Mesendoderm (in vitro differentiated cells): ENCODE results near the gene SLC22A7.

ENCODE experiments used
- DNase-seq: peaks from one replicate; pipeline ENCODE4 v3.0.0; 2013
- H2AK5ac ChIP-seq: 2 replicates; pipeline ENCODE4 v1.6.1; 2013; ENCODE audit warnings: low read length, inconsistent platforms
- H2BK120ac ChIP-seq: 2 replicates; pipeline ENCODE4 v1.6.1; 2013; ENCODE audit warnings: low read depth, mild to moderate bottlenecking, low read length, moderate library complexity, mixed read lengths
- H2BK15ac ChIP-seq: replicated peaks from 2 replicates; pipeline ENCODE4 v1.6.1; 2013; ENCODE audit warnings: low read depth, mild to moderate bottlenecking, moderate library complexity
- H2BK5ac ChIP-seq: 2 replicates; pipeline ENCODE4 v1.6.1; 2013; ENCODE audit warnings: low read length, inconsistent platforms
- H3K18ac ChIP-seq: 2 replicates; pipeline ENCODE4 v1.6.1; 2013; ENCODE audit warnings: mild to moderate bottlenecking, low read length, mixed read lengths
- H3K23ac ChIP-seq: one replicate; pipeline ENCODE4 v1.6.1; 2013; ENCODE audit warnings: low read length
- H3K27ac ChIP-seq: 2 replicates; pipeline ENCODE4 v1.5.1; 2013; ENCODE audit warnings: low read depth, mild to moderate bottlenecking, inconsistent platforms, low read length, moderate library complexity
- H3K27me3 ChIP-seq: 2 replicates; pipeline ENCODE4 v1.6.1; 2013; ENCODE audit warnings: low read length, control low read depth, mild to moderate bottlenecking, inconsistent platforms; ENCODE audit not compliant: insufficient read depth, poor library complexity
- H3K36me3 ChIP-seq: 2 replicates; pipeline ENCODE4 v1.6.1; 2013; ENCODE audit warnings: low read length, inconsistent platforms; ENCODE audit not compliant: control insufficient read depth, insufficient read depth
- H3K4ac ChIP-seq: one replicate; pipeline ENCODE4 v1.6.1; 2013; ENCODE audit warnings: low read depth, mild to moderate bottlenecking, low read length, moderate library complexity
- H3K4me1 ChIP-seq: 2 replicates; pipeline ENCODE4 v1.6.1; 2013; ENCODE audit warnings: low read depth, low read length, inconsistent platforms; ENCODE audit not compliant: control insufficient read depth
- H3K4me2 ChIP-seq: 2 replicates; pipeline ENCODE4 v1.6.1; 2013; ENCODE audit warnings: low read length
- H3K4me3 ChIP-seq: 2 replicates; pipeline ENCODE4 v1.5.1; 2013; ENCODE audit warnings: mild to moderate bottlenecking, low read length
- H3K56ac ChIP-seq: one replicate; pipeline ENCODE4 v1.6.1; 2013; ENCODE audit warnings: low read length
- H3K79me1 ChIP-seq: 2 replicates; pipeline ENCODE4 v1.6.1; 2013; ENCODE audit warnings: low read length, inconsistent platforms
- H3K79me2 ChIP-seq: 2 replicates; pipeline ENCODE4 v1.6.1; 2013; ENCODE audit warnings: mild to moderate bottlenecking, low read length; ENCODE audit not compliant: control insufficient read depth, insufficient read depth
- H3K9ac ChIP-seq: 2 replicates; pipeline ENCODE4 v1.6.1; 2013; ENCODE audit warnings: low read length, inconsistent platforms
- H4K5ac ChIP-seq: one replicate; pipeline ENCODE4 v1.6.1; 2013; ENCODE audit warnings: low read length
- H4K8ac ChIP-seq: one replicate; pipeline ENCODE4 v1.6.1; 2013; ENCODE audit warnings: low read depth, mild to moderate bottlenecking, control low read depth, low read length, moderate library complexity
- WGBS: extraction: QIAGEN DNeasy Blood & Tissue Kit; methylation state at CpG from one replicate; pipeline ENCODE4 v1.1.7; 2013; ENCODE audit warnings: low lambda C conversion rate, missing lambda C conversion rate; ENCODE audit not compliant: insufficient coverage; ENCODE audit errors: extremely low coverage; 5-methylcytosine and 5-hydroxymethylcytosine counted together

SLC22A7 gene

GRCh38 chr6:43283514-43283901 is 14.6 kb upstream of the SLC22A7 start:
- Histone ChIP-seq H3K4me2 (no peak overlapping the region), H3K79me2 (no peaks in the 10 kb centered on the region), H3K79me1 (no peaks in the 10 kb centered on the region), H4K5ac (no peak overlapping the region), H3K4ac (no peak overlapping the region), H3K4me3 (no peak overlapping the region), H2AK5ac (no peak overlapping the region), H3K56ac (no peak overlapping the region), H2BK5ac (no peak overlapping the region), H3K9ac (no peak overlapping the region), H3K27ac (no peak overlapping the region), H3K18ac (no peak overlapping the region), H4K8ac (no peak overlapping the region), H3K23ac (no peak overlapping the region), H2BK120ac (no peak overlapping the region), H3K36me3 (no peaks in the 10 kb centered on the region), H3K4me1 (peaks cover 3% of the 10 kb centered on the region), H3K27me3 (peaks cover 2% of the 10 kb centered on the region), H2BK15ac (no peak overlapping the region)
- DNase-seq: no peak
- no CpG with 5 or more reads among the region's 18 CpGs for WGBS

GRCh38 chr6:43283905-43284304 is 14.2 kb upstream of the SLC22A7 start:
- Histone ChIP-seq H3K27me3 (peaks cover 2% of the 10 kb centered on the region), H3K27ac (no peak overlapping the region), H2BK15ac (no peak overlapping the region), H3K18ac (no peak overlapping the region), H3K56ac (no peak overlapping the region), H3K79me2 (no peaks in the 10 kb centered on the region), H2BK5ac (no peak overlapping the region), H3K4me2 (no peak overlapping the region), H2BK120ac (no peak overlapping the region), H3K79me1 (no peaks in the 10 kb centered on the region), H2AK5ac (no peak overlapping the region), H3K4ac (no peak overlapping the region), H3K4me3 (no peak overlapping the region), H4K8ac (no peak overlapping the region), H3K23ac (no peak overlapping the region), H3K36me3 (no peaks in the 10 kb centered on the region), H3K4me1 (no peaks in the 10 kb centered on the region), H3K9ac (no peak overlapping the region), H4K5ac (no peak overlapping the region)
- no peak for DNase-seq
- no CpG with 5 or more reads among the region's 27 CpGs for WGBS

GRCh38 chr6:43284991-43285781 is 12.9 kb upstream of the SLC22A7 start:
- peaks cover 2% of the 10 kb centered on the region for H3K27me3 ChIP-seq
- H2BK120ac ChIP-seq: no peak overlapping the region
- no peak overlapping the region for H4K5ac ChIP-seq
- H3K36me3 ChIP-seq: no peaks in the 10 kb centered on the region
- H3K9ac ChIP-seq: peak overlapping the region; percentile 66
- H3K4me2 ChIP-seq: peak overlapping the region; percentile 46
- no peaks in the 10 kb centered on the region for H3K79me2 ChIP-seq
- H3K56ac ChIP-seq: peak overlapping the region; percentile 85
- WGBS: no CpG with 5 or more reads among the region's 83 CpGs
- H3K4me3 ChIP-seq: no peak overlapping the region
- H4K8ac ChIP-seq: no peak overlapping the region
- no peaks in the 10 kb centered on the region for H3K4me1 ChIP-seq
- H3K4ac ChIP-seq: peak overlapping the region; percentile 59
- peak overlapping the region; percentile 28 for H3K18ac ChIP-seq
- H2BK5ac ChIP-seq: no peak overlapping the region
- H2AK5ac ChIP-seq: no peak overlapping the region
- H2BK15ac ChIP-seq: no peak overlapping the region
- no peak overlapping the region for H3K27ac ChIP-seq
- no peak overlapping the region for H3K23ac ChIP-seq
- DNase-seq: no peak
- H3K79me1 ChIP-seq: no peaks in the 10 kb centered on the region

- Histone ChIP-seq H2AK5ac (no peak overlapping the region), H3K79me2 (no peaks in the 10 kb centered on the region), H4K5ac (no peak overlapping the region), H3K18ac (no peak overlapping the region), H3K9ac (no peak overlapping the region), H2BK120ac (no peak overlapping the region), H2BK15ac (no peak overlapping the region), H3K4me1 (no peaks in the 10 kb centered on the region), H4K8ac (no peak overlapping the region), H2BK5ac (no peak overlapping the region), H3K36me3 (no peaks in the 10 kb centered on the region), H3K23ac (no peak overlapping the region), H3K27ac (no peak overlapping the region), H3K27me3 (peaks cover 2% of the 10 kb centered on the region), H3K4me2 (no peak overlapping the region), H3K56ac (peak overlapping the region; percentile 85), H3K79me1 (no peaks in the 10 kb centered on the region), H3K4ac (no peak overlapping the region), H3K4me3 (no peak overlapping the region)
- WGBS: no CpG with 5 or more reads among the region's 5 CpGs
- DNase-seq: no peak
Observed at GRCh38 chr6:43285832-43286231, 12.2 kb upstream of the SLC22A7 start.

GRCh38 chr6:43286456-43286979 is 11.5 kb upstream of the SLC22A7 start:
- Histone ChIP-seq H3K79me2 (no peaks in the 10 kb centered on the region), H3K4me2 (no peak overlapping the region), H3K4me1 (no peaks in the 10 kb centered on the region), H3K56ac (no peak overlapping the region), H3K4ac (no peak overlapping the region), H3K9ac (no peak overlapping the region), H3K79me1 (no peaks in the 10 kb centered on the region), H3K27ac (no peak overlapping the region), H4K8ac (no peak overlapping the region), H2BK120ac (no peak overlapping the region), H3K36me3 (no peaks in the 10 kb centered on the region), H3K4me3 (no peak overlapping the region), H2AK5ac (no peak overlapping the region), H3K23ac (no peak overlapping the region), H2BK15ac (no peak overlapping the region), H2BK5ac (no peak overlapping the region), H3K18ac (no peak overlapping the region), H4K5ac (no peak overlapping the region), H3K27me3 (peaks cover 2% of the 10 kb centered on the region)
- no CpG with 5 or more reads among the region's 6 CpGs for WGBS
- DNase-seq: no peak
